DOHH2 (cell line): ENCODE data around the gene FBXL20.

Experiments used
- CTCF ChIP-seq: fragments of 200-600 bp; sonication (generic); IDR thresholded peaks from one replicate; pipeline ENCODE4 v1.5.1; 2014; ENCODE audit warnings: antibody characterized with exemption, mild to moderate bottlenecking, low read depth, low read length; ENCODE audit not compliant: poor library complexity, severe bottlenecking
- EZH2phosphoT487 ChIP-seq: fragments of 200-600 bp; sonication (generic); IDR thresholded peaks from 2 replicates; pipeline ENCODE4 v1.6.1; 2017; ENCODE audit warnings: borderline replicate concordance, mild to moderate bottlenecking, antibody characterized with exemption, low read length, moderate library complexity, mixed read lengths

GRCh38 chr17:39404542-39405378 lies 3.3 kb upstream of the FBXL20 start:
- TF ChIP-seq CTCF (no peak), EZH2phosphoT487 (no peak)
